Neuronal stem cell (in vitro differentiated cells): ENCODE results near the gene MTUS2.

ENCODE experiments used
- DNase-seq: peaks from one replicate; pipeline ENCODE4 v3.0.0-alpha.2; 2013; ENCODE audit warnings: low spot score
- H2AFZ ChIP-seq: one replicate; pipeline ENCODE4 v1.6.1; 2013; ENCODE audit warnings: mild to moderate bottlenecking, low read length, inconsistent platforms
- H2AK5ac ChIP-seq: 2 replicates; pipeline ENCODE4 v1.6.1; 2013; ENCODE audit warnings: low read depth, mild to moderate bottlenecking, inconsistent platforms, low read length, moderate library complexity, mixed read lengths
- H2BK120ac ChIP-seq: 2 replicates; pipeline ENCODE4 v1.6.1; 2013; ENCODE audit warnings: low read depth, mild to moderate bottlenecking, inconsistent platforms, low read length, moderate library complexity, mixed read lengths
- H2BK12ac ChIP-seq: one replicate; pipeline ENCODE4 v1.6.1; 2013; ENCODE audit warnings: low read length, inconsistent platforms
- H2BK15ac ChIP-seq: 2 replicates; pipeline ENCODE4 v1.6.1; 2013; ENCODE audit warnings: mild to moderate bottlenecking, low read length, inconsistent platforms, mixed read lengths
- H2BK5ac ChIP-seq: one replicate; pipeline ENCODE4 v1.6.1; 2013; ENCODE audit warnings: inconsistent platforms, mild to moderate bottlenecking, low read length, moderate library complexity
- H3K14ac ChIP-seq: one replicate; pipeline ENCODE4 v1.6.1; 2013; ENCODE audit warnings: low read length, inconsistent platforms
- H3K18ac ChIP-seq: 2 replicates; pipeline ENCODE4 v1.6.1; 2013; ENCODE audit warnings: low read length, inconsistent platforms
- H3K23ac ChIP-seq: 2 replicates; pipeline ENCODE4 v1.6.1; 2013; ENCODE audit warnings: low read depth, mild to moderate bottlenecking, mixed read lengths, low read length, inconsistent platforms; ENCODE audit not compliant: poor library complexity
- H3K27ac ChIP-seq: replicated peaks from 3 replicates; pipeline ENCODE4 v1.5.1; 2013; ENCODE audit warnings: low read length, inconsistent platforms
- H3K27me3 ChIP-seq, 3 experiments: 2 replicates each; pipeline ENCODE4 v1.6.1; 2013; ENCODE audit warnings: low read length in 3 of 3, mild to moderate bottlenecking in 2 of 3, inconsistent platforms in 1 of 3, low read depth in 1 of 3, mixed read lengths in 1 of 3, moderate library complexity in 1 of 3; ENCODE audit not compliant: control insufficient read depth in 3 of 3, insufficient read depth in 3 of 3
- H3K36me3 ChIP-seq, 2 donors: replicated peaks in 1 of 2; 2 replicates each; pipeline ENCODE4 v1.6.1; 2013; ENCODE audit warnings: low read length in 2 of 2; ENCODE audit not compliant: control insufficient read depth in 2 of 2, insufficient read depth in 2 of 2
- H3K4ac ChIP-seq: 2 replicates; pipeline ENCODE4 v1.6.1; 2013; ENCODE audit warnings: inconsistent platforms, mild to moderate bottlenecking, low read length, moderate library complexity
- H3K4me1 ChIP-seq, 2 donors: 1 replicate in 1 of 2; 2 replicates in 1 of 2; pipeline ENCODE4 v1.6.1; 2013; ENCODE audit warnings: low read length in 2 of 2, low read depth in 1 of 2; ENCODE audit not compliant: control insufficient read depth in 2 of 2, insufficient read depth in 1 of 2
- H3K4me2 ChIP-seq: one replicate; pipeline ENCODE4 v1.6.1; 2013; ENCODE audit warnings: mild to moderate bottlenecking, low read length, inconsistent platforms; ENCODE audit not compliant: insufficient read depth, poor library complexity, severe bottlenecking
- H3K4me3 ChIP-seq, 2 donors: 2 replicates each; pipeline ENCODE4 v1.5.1; 2013; ENCODE audit warnings: low read length in 2 of 2, mild to moderate bottlenecking in 2 of 2, inconsistent platforms in 1 of 2, moderate library complexity in 1 of 2
- H3K79me1 ChIP-seq: one replicate; pipeline ENCODE4 v1.6.1; 2013; ENCODE audit warnings: low read depth, mild to moderate bottlenecking, inconsistent platforms, low read length, moderate library complexity
- H3K9ac ChIP-seq: one replicate; pipeline ENCODE4 v1.6.1; 2013; ENCODE audit warnings: mild to moderate bottlenecking, low read depth, low read length, inconsistent platforms; ENCODE audit not compliant: poor library complexity
- H3K9me3 ChIP-seq, 2 donors: replicated peaks in 1 of 2; 2 replicates each; pipeline versions ENCODE3 to v1.6.1; 2013; ENCODE audit warnings: low read length in 2 of 2, mild to moderate bottlenecking in 2 of 2, inconsistent platforms in 1 of 2, low read depth in 1 of 2, mixed read lengths in 1 of 2, moderate library complexity in 1 of 2; ENCODE audit not compliant: control insufficient read depth in 2 of 2, insufficient read depth in 1 of 2
- H4K8ac ChIP-seq: one replicate; pipeline ENCODE4 v1.6.1; 2013; ENCODE audit warnings: low read depth, mild to moderate bottlenecking, inconsistent platforms, low read length, moderate library complexity
- H4K91ac ChIP-seq: one replicate; pipeline ENCODE4 v1.6.1; 2013; ENCODE audit warnings: low read length, low read depth, mild to moderate bottlenecking, inconsistent platforms; ENCODE audit not compliant: poor library complexity
- WGBS, 2 donors: extraction: QIAGEN DNeasy Blood & Tissue Kit; methylation state at CpG; one replicate each; pipeline ENCODE4 v1.1.7; 2013; ENCODE audit warnings: missing lambda C conversion rate in 2 of 2, mixed read lengths in 1 of 2; ENCODE audit not compliant: insufficient read length in 2 of 2, insufficient replicate concordance in 1 of 2; ENCODE audit errors: extremely low coverage in 2 of 2; 5-methylcytosine and 5-hydroxymethylcytosine counted together

The MTUS2 gene

DNA sequence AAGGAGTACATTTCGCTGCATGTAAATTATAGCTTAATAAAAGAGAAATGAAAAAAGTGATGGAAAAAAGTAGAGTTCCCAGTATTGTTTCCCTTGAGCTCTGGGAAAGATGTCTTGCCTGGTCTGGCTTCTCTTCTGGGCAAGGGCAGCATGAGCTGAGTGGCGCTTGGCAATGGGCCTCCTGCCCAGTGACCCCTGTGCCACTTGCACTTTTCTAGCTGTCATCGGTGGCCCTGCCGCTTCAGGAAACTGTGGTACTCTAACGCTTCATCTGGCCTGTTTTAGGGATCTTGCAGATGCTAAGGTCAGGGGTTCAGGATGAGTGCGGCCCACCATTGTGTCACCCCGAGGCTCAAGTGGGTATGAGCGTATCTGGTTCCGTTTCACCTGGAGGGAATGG, 161.4 kb downstream of the MTUS2 start:
- no peaks in the 10 kb centered on the region for H3K36me3 ChIP-seq
- no peak overlapping the region for H2BK15ac ChIP-seq
- H3K4me3 ChIP-seq, result no peak overlapping the region
- H3K9me3 ChIP-seq, result no peaks in the 10 kb centered on the region
- H2BK120ac ChIP-seq, result no peak overlapping the region
- no peaks in the 10 kb centered on the region for H3K4me1 ChIP-seq
- WGBS, 2 donors, result no CpG with 5 or more reads among the region's 9 CpGs
- H3K79me1 ChIP-seq, result no peaks in the 10 kb centered on the region
- no peak overlapping the region for H3K27ac ChIP-seq
- H3K23ac ChIP-seq, result no peak overlapping the region
- no peak overlapping the region for H2BK5ac ChIP-seq
- no peak overlapping the region for H3K18ac ChIP-seq
- H2AK5ac ChIP-seq, result no peak overlapping the region
- DNase-seq, result no peak
- no peak overlapping the region for H3K9ac ChIP-seq
- H3K14ac ChIP-seq, result no peak overlapping the region
- H3K27me3 ChIP-seq, result peaks cover 0 to 8% (median 0%) of the 10 kb centered on the region in 3 experiments
- no peak overlapping the region for H2BK12ac ChIP-seq
- H3K4me2 ChIP-seq, result no peak overlapping the region
- H4K8ac ChIP-seq, result no peak overlapping the region
- H3K4ac ChIP-seq, result no peak overlapping the region
- no peak overlapping the region for H4K91ac ChIP-seq
- no peak overlapping the region for H2AFZ ChIP-seq

DNA sequence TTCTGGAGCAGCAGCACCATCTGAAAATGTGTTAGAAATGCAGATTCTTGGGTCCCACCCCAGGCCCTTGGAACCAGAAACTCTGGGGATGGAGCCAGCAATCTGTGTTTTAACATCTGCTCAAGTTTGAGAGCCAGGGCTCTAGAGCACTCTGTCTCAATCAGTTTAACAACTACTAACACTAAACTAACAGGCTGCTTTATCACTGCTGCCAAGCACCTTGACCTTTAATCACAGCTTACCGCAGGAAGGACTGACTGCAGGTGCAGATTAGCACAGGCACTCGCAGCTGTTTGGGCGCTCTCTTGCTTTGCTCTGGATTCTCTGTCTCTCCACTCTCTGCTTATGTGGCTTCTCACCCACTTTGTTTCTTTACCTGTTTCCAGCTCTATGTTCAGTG, 163.5 kb downstream of the MTUS2 start:
- Histone ChIP-seq H4K8ac (no peak overlapping the region), H3K14ac (no peak overlapping the region), H4K91ac (no peak overlapping the region), H2BK12ac (no peak overlapping the region), H2BK120ac (no peak overlapping the region), H2AFZ (no peak overlapping the region), H3K4me1 (no peaks in the 10 kb centered on the region), H3K4me3 (no peak overlapping the region), H3K9me3 (no peaks in the 10 kb centered on the region), H3K27ac (no peak overlapping the region), H3K4ac (no peak overlapping the region), H3K27me3 (peaks cover 0 to 8% (median 0%) of the 10 kb centered on the region in 3 experiments), H3K9ac (no peak overlapping the region), H3K36me3 (no peaks in the 10 kb centered on the region), H3K4me2 (no peak overlapping the region), H2AK5ac (no peak overlapping the region), H3K18ac (no peak overlapping the region), H3K79me1 (no peaks in the 10 kb centered on the region), H2BK15ac (no peak overlapping the region), H2BK5ac (no peak overlapping the region), H3K23ac (no peak overlapping the region)
- DNase-seq, result no peak
- WGBS, 2 donors, result no CpG with 5 or more reads among the region's 3 CpGs

DNA sequence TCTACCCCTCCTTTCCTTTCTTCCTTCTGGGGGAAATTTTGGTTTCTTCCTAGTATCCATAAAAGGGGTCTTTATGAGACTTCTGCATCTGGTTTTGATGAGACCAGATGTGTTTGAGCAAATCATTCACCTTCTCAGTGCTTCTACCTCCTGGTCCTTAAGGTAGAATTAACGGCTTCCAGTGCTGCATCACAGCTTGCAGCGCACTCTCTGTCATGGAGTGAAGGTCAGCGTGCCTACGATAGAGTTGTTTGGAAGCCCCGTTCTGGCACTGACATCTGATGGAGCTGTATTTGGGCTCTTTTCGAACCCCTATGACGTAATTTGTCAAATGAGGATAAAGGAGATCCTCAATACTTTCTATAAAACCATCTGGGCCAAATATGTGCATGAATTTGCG, 164.2 kb downstream of the MTUS2 start:
- no peaks in the 10 kb centered on the region for H3K9me3 ChIP-seq
- no CpG with 5 or more reads among the region's 8 CpGs for WGBS, 2 donors
- no peaks in the 10 kb centered on the region for H3K79me1 ChIP-seq
- no peak overlapping the region for H3K9ac ChIP-seq
- H2BK15ac ChIP-seq, result no peak overlapping the region
- H3K27ac ChIP-seq, result no peak overlapping the region
- H3K27me3 ChIP-seq, result peaks cover 0 to 8% (median 0%) of the 10 kb centered on the region in 3 experiments
- H3K4me1 ChIP-seq, result no peaks in the 10 kb centered on the region
- no peak overlapping the region for H2BK12ac ChIP-seq
- H2BK120ac ChIP-seq, result no peak overlapping the region
- DNase-seq, result no peak
- no peak overlapping the region for H2AFZ ChIP-seq
- H3K4me2 ChIP-seq, result no peak overlapping the region
- H3K23ac ChIP-seq, result no peak overlapping the region
- H3K4ac ChIP-seq, result no peak overlapping the region
- no peak overlapping the region for H4K8ac ChIP-seq
- H2AK5ac ChIP-seq, result no peak overlapping the region
- no peak overlapping the region for H2BK5ac ChIP-seq
- no peak overlapping the region for H3K4me3 ChIP-seq
- no peaks in the 10 kb centered on the region for H3K36me3 ChIP-seq
- H4K91ac ChIP-seq, result no peak overlapping the region
- no peak overlapping the region for H3K14ac ChIP-seq
- H3K18ac ChIP-seq, result no peak overlapping the region

DNA sequence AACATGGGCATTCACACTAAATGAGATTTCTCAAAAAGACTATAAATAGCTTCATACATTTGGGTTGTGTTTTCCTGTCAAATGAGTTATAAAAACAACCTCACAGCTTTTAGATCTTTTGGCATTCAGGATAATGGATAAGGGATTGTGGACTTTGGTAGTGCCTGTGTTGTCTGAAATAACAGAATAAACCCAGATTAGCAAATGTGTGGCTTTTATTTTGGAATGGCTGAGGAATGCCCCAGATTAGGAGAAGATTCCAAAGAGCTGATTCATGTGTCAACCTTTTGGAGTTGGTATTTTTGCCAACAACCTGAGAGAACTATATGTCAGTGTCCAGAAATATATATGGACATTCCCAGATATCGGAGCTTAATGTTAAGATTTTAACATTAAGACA, 164.7 kb downstream of the MTUS2 start:
- Histone ChIP-seq H3K79me1 (no peaks in the 10 kb centered on the region), H2BK12ac (no peak overlapping the region), H3K4ac (no peak overlapping the region), H3K23ac (no peak overlapping the region), H3K18ac (no peak overlapping the region), H2BK15ac (no peak overlapping the region), H3K4me1 (no peaks in the 10 kb centered on the region), H3K9me3 (no peaks in the 10 kb centered on the region), H2BK5ac (no peak overlapping the region), H2BK120ac (no peak overlapping the region), H3K27me3 (peaks cover 0 to 8% (median 0%) of the 10 kb centered on the region in 3 experiments), H3K4me2 (no peak overlapping the region), H3K4me3 (no peak overlapping the region), H2AFZ (no peak overlapping the region), H3K27ac (no peak overlapping the region), H2AK5ac (no peak overlapping the region), H4K91ac (no peak overlapping the region), H3K36me3 (no peaks in the 10 kb centered on the region), H3K9ac (no peak overlapping the region), H4K8ac (no peak overlapping the region), H3K14ac (no peak overlapping the region)
- DNase-seq, result no peak
- WGBS, 2 donors, result no CpG with 5 or more reads among the region's 1 CpG
